COR-L47 (cell line): ENCODE measurements around the gene OARD1.
A peak's percentile ranks its signal among the peaks of the same experiment; 100 is the strongest.
"Not testable (repeated sequence)": the region's sequence is repeated elsewhere in the genome, so short reads cannot be mapped to it uniquely, and the experiment has no call there.

Source experiments
- DNase-seq: peaks from one replicate; lab custom pipeline; 2025; lab: John Stamatoyannopoulos, UW

The OARD1 gene, protein sequence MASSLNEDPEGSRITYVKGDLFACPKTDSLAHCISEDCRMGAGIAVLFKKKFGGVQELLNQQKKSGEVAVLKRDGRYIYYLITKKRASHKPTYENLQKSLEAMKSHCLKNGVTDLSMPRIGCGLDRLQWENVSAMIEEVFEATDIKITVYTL

DNA sequence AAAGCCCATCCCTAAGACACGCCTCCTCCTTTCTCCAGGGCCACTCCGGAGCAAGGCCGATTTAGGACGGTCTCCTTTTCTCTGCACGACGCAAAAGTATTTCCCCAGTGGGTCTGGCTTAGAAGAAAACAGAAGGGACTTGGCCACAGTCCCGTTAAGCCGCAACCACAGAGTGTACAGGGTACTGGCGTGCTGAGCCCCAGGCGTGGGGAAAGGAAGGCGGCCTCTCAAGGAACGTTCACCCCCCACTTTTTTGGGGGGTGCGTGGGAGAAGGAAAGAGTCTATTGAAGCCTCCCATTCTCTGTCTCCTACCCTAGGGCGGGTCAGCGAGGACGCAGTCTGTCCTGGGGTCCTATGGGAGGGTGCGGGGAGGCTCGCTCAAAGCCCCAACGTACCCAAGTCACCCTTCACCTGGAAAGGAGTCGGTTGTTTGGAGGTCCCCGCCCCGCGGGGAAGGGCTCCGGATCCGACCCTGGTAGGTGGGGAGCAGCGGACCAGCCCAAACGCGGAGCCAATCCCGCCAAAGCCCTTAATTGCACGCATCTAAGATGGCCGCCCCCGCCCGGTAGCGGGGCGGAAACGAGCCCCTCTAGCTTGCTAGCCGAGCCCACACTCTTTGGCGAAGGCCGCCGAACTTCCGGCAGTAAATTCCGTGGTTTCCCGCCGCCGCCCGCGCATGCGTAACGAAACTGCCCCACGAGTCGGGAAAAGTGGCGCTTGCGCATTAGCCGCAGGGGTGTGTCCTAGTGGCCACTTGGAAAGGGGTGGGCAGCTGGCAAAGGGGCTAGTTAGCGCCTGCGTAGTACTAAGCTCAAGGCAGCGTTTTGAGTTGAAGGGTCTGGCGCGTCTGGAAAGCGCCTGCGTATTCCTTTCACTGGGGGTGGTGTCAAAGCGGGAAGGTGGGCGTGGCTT is at the start of gene OARD1:
Gene OARD1, minus strand, starts transcription at position 434 of the 913 bp plus-strand sequence. CDS start 722 bp downstream, outside the sequence.
- DNase-seq = peak; percentile 100

DNA sequence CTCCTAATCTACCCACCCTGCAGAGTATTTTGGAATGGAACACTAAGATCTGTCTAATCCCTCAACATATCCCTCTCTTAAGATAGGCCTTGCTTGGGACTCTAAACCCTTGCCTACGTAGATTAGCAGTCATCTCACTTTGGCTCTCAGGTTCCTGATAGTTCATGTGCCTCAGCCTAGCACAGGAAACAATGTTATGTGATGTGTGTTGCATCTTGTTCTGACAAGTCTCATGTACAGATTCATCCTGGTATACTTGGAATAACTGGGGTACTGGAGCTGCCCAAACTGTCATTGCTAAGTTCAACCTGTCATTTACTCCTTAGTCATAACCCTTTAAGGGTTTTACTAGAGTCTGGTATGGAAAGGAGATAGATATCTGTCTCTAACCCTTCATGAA is 47.9 kb upstream of the OARD1 start:
- DNase-seq = no peak

DNA sequence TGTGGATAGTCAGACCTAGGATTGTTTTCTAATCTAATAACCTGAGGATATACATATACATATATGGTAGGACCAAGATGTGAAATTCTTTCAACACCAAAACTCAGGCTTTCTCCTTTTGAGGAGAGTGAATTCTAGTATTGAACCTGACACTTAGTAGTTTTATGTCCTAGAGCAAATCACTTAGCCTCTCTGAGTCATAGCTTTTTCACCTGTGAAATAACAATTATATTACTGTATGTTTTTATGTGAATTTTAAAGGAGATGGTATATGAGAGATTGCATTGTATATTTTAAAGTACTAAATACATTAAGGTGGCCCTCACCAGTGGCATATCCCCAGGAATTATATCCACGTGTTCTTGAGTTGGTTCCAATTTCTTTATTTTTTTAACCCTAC is 47.4 kb upstream of the OARD1 start:
- DNase-seq = no peak

DNA sequence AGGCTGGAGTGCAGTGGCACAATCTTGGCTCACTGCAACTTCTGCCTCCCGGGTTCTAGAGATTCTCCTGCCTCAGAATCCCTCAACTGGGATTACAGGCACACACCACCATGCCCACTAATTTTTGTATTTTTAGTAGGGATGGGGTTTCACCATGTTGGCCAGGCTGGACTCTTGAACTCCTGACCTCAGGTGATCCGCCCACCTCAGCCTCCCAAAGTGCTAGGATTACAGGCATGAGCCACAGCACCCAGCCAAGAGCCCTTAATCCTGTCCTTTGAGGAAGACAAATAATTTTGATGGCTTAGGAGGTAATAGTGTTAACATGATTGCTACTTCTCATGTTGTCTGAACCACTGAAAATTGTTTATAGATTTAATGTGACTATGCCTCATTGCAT is 42.9 kb upstream of the OARD1 start:
- DNase-seq = not testable (repeated sequence)

DNA sequence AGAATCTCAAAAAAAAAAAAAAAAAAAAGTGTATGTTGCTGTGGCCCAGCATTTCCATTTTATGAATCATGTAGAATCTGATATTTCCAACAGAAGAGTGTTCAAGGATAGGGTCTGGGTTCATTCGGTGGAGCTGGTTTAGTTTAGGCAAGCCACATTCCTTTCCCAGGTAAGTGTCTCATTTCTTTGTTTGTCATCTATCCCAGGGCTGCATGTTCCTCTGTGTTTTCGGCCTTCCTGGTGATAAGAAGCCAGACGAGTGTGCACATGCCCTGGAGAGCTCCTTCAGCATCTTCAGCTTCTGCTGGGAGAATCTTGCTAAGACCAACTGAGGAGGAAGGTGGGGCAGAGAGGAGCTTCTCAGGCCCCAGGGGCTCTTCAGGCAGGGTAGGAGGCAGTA is 38.9 kb upstream of the OARD1 start:
- DNase-seq = no peak

DNA sequence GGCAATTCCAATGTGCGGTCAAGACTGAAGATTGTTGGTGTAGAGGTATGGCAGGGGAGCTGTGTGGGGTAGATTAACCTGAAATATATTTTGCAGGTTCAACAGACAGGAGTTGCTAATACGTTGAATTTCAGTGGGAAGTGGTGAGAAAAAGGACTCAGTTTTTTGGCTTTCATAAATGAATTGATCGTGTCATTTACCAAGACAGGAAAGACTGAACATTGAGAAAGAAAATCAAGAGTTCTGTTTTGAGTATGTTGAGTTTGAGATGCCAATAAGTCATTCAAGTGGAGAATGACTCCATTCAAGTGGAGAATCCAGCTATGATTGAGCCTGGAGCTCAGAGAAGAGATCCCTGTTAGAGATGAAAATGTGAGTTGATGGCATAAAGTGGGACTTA is 31.7 kb upstream of the OARD1 start:
- DNase-seq = no peak

DNA sequence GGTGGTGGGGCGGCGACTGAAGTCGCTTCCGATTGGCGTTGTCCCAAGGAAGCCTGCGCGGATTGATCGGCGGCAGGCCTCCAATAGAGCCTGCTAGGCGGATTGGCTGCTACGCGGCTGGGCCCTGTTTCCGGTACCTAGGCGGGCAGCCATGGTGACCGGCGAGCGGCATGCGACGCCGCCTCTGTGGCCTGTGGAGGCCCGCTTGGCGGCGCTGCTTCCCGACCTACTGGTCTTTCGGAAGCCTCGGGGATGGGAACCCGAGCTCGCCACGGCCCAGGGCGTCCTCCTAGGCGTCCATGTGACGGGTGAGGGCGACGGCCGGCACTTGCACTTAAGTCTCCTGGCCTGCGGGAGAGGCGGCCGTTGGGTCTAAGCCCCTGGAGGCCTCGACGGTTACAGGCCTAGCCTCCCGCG is 28.7 kb upstream of the OARD1 start:
- no peak for DNase-seq

DNA sequence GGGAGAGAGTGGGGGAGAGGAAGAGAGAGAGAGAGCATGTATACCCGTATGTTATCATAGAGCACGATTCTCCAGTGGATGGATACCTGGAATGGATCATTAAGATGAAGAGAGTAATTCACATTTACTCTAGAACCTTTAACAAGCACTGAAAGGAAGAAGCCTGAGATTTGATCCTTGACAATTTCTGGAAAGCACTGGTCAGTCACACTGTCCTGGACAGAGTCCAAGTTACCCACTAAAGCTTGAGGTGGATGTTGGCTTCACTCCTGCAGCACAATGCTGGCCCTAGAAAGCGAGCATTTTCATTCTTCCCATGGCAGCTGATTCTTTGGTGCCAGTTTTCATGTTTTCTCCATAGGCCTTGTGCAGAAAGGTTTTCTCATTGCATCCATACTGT is 26.2 kb upstream of the OARD1 start:
- DNase-seq = no peak

DNA sequence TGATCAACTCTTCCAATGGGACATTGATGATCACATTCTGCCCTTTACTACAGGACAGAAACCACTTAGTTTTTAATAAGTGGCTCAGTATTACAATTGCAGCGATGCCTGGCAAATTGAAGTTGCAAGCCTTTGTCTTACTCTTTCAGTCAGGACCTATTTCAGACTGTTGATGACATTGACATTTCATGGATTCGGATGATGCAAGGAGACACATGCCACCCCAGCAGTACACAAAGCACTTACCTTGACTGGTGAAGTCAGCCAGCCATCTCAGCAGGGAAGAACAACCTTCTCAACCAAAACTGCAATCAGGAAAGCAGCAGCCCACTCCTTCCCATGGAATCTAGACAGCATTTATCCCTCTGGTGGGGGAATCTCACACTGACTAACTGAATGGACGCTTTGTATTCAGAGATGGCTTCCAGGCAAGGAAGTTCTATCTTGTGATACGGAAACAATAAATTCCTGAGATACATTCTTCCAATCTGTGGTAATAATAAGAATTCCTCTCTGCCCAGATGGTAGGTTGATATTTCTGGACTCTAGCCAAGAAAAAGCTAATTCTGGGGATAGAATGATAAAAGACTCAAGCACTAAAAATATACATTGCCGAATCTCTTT is 25.4 kb upstream of the OARD1 start:
- no peak for DNase-seq

DNA sequence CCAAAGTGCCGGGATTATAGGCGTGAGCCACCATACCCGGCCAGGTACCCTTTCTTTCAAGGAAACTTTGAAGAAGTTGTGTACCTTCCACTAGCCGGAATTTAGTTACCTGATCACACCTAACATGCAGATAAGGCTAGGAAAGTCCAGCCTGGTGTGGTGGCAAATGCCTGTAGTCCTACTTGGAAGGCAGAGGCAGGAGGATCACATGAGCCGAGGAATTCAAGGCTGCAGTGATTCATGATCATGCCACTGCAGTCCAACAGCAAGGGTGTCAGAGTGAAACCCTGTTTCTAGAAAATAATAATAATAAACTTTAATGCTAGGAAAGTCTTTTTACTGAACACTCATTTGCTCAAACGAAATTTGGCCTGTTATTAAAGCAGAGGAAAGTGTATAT is 21.6 kb upstream of the OARD1 start:
- DNase-seq = no peak

DNA sequence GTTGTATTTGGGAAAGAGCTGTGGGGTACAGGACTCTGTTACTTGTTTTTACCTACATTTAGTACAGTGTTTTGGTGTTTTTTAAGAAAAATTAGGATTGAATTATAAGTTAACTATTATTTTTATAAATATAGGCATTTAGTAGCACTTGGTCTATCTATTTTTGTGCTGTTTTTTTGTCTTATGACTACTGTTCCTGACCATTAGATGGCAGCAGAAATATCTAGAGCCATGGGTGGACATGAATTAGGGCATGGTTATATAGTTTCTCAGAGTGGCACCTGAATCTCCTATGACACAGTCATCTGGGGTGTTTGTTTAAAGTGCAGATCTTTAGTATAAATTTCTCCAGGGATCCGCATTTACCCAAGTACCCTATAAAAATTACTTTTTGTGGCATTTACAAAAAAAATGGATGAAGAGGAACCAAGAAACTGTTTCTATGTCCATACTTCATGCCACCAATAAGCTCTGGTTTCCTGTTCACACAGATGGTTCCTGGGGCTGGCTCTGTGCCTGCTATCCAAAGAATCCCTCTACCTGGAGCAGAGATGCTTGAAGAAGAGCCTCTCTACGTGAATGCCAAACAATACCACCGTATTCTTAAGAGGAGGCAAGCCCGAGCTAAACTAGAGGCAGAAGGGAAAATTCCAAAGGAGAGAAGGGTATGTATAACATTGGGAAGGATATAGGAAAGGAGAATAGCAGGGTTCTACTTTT is 20.4 kb upstream of the OARD1 start:
- peak; percentile 10 for DNase-seq

DNA sequence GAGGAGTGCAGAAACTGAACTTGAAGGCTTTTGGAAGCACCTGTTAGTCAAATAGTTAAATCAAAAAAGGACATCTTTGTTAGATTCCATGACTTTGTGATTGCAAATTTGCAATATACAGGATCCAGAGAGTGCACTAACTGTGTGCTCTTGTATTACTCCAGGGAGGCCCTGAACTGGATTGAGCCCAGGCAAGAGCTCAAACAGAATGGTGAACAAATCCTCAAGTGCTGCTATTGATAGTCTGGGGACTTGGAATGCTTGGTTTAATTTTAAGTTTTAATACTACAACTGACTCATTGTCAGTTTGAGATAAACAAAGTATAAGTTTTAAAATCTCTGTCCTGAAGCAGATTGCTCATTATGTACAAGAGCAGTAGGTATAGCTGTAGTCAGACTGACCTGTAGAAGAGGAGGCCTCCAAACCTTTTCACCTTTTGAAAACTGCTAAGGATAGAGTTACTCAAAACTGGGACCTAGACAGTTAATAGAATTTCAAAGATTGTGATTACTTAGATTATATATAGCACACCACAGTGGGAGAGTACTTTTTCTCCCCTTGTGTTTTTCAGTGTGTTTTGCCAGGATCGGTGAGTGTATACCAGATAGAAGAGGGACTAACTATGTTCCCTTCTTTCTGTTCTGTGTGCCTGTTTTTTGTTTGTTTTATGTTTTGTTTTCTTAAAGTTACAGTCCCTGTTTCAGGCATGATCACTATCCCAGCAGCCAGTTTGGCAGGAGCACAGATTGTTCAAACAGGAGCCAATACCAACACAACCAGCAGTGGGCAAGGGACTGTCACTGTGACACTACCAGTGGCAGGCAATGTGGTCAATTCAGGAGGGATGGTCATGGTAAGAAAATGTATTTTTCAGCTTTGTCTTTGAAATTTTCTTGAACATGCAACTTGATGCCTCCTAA is 18.9 kb upstream of the OARD1 start:
- no peak for DNase-seq

DNA sequence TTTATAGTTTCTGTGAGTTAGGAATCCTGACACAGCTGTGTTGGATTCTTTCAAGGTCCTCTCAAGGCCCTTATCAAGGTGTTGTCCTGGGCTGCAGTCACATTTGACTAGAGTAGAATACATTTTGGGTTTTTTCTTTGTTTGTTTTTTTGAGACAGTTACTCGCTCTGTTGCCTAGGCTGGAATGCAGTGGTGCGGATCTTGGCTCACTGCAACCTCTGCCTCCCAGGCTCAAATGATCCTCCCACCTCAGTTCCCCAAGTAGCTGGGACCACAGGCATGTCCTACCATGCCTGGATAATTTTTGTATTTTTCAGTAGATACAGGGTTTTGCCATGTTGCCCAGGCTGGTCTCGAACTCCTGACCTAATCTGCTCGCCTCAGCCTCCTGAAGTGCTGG is 16.3 kb upstream of the OARD1 start:
- DNase-seq = no peak

DNA sequence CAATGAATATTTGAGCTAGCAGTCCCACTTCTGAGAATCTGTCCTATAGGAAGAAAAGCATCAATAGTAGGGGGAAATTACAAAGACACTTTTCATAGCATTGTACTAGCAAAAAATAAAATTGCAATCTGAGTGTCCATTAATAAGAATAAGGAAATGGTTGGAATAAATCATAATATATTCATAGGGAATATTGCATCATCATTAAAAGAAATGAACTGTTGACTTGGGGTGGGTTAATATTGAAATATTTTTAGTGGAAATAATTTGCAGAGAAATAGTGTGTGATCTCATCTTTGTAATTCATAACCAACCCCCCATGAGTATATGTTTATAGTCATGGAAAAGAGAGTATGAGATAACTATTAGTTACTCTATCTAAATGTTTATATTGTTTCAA is 13.0 kb upstream of the OARD1 start:
- DNase-seq = no peak

DNA sequence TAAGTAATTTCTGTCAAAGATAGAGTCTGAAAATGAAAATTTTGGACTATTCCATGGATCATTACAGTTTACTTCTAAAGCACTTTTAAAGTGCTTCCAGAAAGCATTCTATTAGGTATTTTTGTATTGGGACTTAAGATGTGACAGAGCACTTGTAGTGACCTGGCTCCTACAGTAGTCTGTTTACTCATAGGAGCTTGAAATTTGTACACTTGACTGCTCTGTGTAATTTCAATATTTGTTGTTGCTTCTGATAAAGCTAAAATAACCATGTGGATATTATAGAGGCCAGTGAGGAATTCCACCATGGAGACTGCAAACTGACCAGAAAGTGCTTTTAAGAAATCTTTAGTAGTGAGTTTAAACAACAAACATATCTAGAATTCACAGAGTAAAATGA is 10.9 kb upstream of the OARD1 start:
- DNase-seq = no peak

DNA sequence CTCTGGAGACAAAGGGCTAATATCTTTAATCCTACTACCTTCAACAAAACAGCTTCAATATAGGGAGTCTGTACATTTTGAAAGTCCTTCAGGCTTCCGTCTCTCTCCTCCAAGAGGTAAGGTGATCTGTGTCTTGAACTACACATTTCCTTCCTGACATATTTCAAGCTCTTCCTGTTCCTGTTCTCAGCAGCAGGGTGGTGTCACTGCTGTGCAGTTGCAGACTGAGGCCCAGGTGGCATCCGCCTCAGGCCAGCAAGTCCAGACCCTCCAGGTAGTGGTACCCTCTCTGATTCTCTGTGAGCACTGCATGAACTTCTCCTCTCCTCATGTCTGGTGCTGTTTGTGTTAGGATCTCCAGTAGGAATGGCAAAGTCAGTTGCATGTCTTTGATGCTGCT is 8.5 kb upstream of the OARD1 start:
- no peak for DNase-seq

DNA sequence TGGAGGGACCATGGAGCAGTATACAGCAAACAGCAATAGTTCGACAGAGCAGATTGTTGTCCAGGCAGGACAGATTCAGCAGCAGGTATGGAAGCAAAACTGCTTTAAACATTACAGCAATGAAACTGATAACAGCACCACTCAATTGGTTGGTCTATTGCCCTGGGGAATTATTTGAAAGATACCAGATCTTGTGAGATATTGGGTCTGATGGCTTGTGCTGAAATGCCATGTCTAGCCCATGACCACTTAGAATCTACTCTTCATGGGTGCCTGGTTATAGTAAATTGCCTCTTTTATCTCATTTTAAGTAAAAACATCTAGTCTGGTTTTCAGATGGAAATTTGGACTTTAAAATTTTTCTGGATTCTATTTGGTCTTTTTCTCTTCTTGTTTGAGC is 6.9 kb upstream of the OARD1 start:
- no peak for DNase-seq

DNA sequence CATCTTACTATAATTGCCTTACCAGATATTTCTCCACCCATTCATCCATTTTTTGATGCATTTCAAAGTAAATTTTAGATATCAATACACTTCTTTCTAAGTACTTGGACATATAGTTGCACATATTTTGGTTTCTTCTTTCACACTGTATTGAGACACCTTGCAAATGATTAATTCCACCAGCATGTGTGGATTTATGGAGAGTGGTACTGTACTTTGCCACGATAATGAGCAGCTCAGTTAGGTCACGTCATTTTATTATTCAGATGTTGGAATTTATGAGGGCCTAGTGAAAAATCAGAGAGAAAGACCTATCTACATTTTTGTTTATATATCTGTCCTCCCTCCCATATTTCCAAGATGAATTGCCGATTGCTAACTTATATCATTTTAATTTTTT is 5.9 kb upstream of the OARD1 start:
- DNase-seq = no peak

DNA sequence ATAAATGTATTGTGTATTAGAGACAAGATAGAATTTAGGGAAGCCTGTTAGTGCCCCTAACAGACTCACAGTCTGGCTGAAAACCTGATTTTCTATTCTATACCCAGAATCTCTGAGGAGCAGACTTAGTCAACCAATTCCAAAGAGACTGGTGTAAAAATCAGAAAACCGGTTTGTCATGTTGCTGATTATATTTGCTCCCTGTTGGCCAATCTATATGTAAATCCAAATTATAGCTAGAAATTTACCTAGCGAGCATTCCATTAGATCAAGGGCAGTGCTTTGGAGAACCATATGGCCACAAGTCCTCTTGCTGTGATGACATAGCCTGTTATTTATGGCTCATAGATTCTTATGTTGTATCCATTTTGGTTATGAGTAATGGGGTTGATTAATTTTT is 5.4 kb upstream of the OARD1 start:
- DNase-seq = no peak

DNA sequence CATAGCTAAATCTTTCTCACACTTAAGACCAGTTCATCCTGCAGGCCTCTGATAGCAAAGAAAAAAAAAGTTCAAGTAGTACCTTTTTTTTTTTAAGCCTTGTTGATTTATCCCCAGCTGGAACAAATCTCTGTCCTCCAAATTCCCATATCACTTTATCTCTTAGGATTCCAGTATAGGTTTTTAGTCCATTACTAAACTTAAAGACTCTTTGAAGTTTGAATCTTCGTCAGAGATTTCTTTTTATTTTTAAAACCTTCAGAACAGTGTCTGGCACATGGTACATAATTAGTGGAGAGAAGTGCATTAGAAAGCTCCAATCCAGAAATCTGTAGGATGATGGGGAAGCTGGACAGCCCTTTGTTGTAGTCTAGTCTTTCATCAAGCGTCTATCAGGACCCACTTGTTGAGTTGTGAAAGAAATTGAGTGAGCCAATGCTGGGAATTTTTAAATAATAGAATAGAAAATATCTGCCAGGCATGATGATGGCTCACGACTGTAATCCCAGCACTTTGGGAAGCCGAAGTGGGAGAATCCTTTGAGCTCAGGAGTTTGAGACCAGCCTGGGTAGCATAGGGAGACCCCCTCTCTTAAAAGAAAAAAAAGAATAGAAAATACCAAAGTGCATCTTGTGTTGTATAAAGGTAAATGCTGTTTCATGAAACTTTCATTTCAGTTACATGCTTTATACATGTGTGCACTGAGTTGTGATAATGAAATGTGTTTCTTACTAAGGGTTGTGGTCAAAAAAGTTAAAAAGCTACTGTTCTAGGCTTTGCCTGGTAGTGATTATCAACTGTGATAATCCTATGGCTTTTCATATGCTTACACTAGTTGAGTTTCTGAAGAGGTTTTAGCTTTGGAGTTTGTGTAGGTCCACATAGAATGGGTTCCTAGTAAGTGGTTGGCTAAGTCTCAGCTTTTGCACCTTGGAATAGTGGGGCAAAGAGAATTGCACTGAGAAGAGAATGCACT is 3.8 kb upstream of the OARD1 start:
- no peak for DNase-seq
